GM18517 (cell line): Measurements from ENCODE around the gene RHD.
"Not testable (repeated sequence)": the region's sequence is repeated elsewhere in the genome, so short reads cannot be mapped to it uniquely, and the experiment has no call there.

Experiments used
- ATAC-seq: cut with Tn5 transposase; IDR thresholded peaks from one replicate; pipeline ENCODE4 v1.9.1; 2021; ENCODE audit warnings: mild to moderate bottlenecking, moderate library complexity; ENCODE audit not compliant: unreplicated experiment

RHD gene

DNA sequence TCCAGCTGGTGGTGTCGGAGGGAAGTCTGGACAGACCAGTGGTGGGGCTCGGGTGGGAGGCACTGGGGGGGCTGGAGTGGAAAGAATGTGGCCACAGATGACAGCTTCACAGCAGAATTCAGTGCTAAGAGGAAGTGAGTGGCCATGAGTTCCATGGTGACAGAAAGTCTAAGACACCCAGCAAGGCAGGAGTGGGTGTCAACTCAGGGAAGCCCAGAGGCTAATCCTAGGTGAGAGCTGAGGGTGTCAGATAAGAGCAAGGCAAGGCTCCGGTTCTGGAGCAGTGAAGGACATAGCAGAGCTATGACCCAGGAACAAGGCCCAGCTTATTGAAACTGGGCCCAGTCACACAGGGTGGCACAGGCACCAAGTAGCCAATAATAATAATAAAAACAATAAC lies 30.0 kb downstream of the RHD start:
- ATAC-seq, result not testable (repeated sequence)

DNA sequence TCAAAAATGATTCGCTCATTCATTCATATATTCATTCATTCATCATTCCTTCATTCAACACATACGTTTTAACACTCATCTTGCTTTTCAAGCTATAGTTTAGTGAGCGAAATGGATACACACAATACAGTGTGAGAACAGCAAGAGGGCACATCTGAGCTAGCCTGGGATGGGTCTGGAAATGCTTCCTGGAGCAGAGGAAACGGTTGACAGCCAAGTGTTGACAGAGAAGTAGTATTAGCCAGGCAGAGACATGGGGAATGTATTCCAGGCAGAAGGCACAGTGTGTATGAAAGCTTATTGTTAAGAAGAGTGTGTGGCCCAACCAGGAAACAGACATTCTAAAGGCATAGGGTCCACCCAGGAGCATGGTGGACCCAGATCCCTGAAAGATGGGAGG lies 32.6 kb downstream of the RHD start:
- not testable (repeated sequence) for ATAC-seq

DNA sequence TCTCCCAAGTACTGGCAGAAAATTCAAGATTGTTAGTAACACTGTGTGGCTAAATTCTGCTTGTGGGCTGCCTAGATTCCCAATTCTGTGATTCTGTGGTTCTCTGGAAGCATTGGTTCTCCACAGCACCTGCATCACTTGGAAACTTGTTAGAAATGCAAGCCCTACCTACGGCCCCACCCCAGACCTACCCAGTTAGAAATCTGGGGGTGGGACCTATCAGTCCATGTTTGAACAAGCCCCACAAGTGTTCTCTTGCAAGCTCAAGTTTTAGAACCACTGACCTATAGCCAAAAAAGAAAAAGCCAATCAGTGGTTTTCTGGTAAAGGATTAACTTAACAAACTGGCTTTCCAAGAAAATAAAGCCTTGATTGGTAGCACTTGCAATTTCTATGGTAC lies 35.9 kb downstream of the RHD start:
- not testable (repeated sequence) for ATAC-seq

DNA sequence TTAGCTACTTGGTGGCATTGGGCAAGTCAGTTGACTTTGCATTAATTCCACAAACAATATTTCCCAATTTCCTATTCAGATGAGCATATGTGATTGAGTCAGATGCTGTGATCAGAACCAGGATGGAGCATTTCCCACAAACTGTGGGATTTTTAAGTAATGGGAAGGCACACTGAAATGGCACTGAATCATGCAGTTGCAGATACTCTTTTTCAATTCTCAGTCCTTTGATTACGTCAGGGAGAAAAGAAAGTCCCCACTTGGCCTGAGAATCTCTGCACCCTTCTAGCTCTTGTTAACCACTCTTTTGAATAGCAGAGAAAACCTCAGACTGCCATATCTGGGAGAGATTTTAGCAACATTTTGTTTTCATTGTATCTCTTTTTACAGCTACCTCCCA lies 36.8 kb downstream of the RHD start:
- not testable (repeated sequence) for ATAC-seq

DNA sequence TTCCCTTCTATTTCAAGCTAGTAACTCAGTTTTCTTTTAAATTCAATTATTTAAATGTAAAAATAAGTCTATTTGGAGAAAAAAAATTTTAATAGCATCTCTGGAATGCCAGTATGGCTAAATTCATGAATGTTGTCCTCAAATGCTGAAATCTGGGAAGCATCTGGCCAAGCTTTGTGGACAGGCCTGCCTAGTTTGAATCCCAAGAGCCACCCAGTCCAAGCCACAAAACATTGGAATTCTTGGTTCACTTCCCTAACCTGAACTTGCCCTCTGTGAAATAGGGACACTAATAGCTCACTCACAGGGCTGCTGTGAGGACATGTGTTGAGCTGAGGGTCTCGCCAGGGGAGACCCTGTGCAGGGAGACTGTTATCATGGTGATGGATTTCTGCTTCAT lies 37.2 kb downstream of the RHD start:
- ATAC-seq, result not testable (repeated sequence)

DNA sequence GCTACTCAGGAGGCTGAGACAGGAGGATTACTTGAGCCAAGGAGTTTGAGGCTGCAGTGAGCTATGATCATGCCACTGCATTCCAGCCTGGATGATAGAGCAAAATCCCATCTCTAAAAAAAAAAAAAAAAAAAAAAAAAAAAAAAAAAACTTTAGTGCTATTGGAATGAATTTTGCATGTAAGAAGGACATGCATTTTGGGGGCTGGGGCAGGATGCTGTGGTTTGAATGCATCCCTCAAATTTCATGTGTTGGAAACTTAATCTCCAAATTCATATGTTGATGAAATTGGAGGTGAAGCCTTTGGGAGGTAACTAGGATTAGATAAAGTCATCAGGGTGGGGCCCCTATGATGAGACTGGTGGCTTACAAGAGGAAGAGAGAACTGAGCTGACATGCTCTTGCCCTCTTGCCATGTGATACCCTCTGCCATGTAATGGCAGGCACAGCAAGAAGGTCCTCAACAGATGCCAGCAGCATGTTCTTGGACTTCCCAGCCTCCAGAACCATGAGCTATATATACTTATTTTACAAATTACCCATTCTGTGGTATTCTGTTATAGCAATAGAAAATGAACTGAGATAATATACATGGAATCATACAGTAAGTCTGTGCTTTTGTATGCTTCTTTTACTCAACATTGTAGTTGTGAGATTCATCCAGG lies 40.6 kb downstream of the RHD start:
- not testable (repeated sequence) for ATAC-seq

DNA sequence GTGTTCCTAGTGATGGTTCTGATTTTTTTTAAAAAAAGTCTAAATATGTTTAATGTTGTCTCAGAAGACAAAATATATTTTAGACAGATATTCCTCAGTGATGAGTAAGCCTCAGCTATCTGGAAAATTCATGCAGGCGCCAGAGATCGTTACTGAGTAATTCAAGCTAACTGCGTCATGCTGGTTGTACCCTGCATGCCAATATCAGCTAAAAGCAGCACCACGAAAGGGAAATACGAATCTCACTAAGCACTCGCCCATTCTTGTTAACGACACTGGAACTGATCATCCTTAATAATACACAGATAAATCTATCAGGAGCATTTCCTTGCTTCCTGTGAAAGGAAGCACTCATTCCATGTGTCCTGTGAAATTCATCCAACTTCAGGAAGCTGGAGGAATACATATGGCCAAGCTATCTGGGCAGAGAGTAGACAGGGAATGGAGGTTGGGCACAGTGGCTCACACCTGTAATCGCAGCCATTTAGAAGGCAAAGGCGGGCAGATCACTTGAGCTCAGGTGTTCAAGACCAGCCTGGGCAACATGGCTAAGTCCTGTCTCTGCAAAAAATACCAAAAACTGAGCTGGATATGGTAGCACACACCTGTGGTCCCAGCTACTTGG lies 48.1 kb downstream of the RHD start:
- not testable (repeated sequence) for ATAC-seq

DNA sequence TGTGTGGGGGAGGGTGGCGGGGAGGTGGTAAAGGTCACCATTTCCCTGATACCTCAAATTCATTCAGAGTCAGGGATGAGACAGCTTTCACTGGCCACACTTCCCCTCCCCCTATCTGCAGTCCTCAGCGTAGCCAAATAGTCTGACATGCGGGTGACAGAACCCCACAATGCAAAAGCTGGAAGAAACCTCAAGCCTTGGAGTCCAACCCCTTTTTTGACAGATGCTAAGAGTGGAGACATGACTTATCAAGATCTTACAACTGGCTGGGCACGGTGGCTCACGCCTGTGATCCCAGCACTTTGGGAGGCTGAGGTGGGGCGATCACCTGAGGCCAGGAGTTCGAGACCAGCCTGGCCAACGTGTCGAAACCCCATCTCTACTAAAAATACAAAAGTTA lies 49.8 kb downstream of the RHD start:
- ATAC-seq, result not testable (repeated sequence)

DNA sequence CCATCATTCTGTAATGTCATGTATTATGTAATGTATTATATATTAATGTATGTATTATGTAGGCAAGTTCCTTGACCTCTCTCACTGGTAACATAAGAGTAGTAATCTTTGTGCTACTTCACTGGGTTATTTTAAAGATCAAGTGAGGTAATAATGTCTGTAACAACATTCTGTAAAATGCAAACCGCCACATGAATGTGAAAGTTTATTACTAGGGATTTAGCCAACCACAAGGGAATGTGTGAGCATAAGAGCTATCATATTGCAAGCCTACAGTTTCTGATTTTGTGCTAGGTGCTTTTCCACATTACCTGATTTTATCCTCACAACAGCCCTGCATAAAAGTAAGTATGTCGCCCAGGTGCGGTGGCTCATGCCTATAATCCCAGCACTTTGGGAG lies 52.1 kb downstream of the RHD start:
- ATAC-seq, result not testable (repeated sequence)

DNA sequence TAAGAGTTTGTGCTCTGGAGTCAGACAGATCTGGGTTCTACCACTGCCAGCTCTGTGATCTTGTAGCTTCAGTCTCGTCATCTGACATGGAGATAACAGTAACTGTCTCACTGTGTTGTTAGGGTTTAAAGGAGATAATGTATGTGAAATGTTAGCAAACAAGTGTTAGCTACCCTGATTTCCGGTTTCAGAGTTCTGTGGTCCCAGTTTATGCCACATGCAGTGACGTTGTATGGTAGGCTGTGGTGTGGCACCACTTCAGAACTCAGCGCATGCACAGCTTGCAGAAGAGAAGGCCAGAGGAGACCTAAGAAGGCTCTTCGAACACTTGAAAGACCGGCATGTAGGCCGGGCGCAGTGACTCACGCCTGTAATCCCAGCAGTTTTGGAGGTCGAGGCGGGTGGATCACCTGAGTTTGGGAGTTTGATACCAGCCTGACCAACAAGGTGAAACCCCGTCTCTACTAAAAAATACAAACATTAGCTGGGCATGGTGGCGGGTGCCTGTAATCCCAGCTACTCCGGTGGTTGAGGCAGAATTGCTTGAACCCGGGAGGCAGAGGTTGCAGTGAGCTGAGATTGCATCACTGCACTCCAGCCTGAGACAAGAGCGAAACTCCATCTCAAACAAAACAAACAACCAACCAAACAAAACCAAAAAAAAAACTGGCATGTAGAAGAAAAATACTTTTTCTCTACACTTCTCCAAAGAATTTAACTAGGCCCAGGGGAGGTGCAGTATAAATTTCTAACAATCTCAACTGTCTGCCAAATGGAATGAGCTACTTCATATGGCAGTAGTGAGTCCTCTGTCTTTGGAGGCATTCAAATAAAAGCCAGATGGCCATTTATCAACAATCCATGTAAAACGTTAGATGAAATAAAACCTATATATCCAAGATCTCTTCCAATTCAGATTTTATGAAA lies 55.8 kb downstream of the RHD start:
- ATAC-seq, result not testable (repeated sequence)

DNA sequence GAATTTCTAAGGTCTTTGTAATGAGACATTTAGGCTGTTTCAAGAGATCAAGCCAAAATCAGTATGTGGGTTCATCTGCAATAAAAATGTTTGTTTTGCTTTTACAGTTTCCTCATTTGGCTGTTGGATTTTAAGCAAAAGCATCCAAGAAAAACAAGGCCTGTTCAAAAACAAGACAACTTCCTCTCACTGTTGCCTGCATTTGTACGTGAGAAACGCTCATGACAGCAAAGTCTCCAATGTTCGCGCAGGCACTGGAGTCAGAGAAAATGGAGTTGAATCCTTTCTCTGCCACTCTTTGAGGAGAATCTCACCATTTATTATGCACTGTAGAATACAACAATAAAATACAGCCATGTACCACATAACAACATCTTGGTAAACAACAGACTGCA lies 56.5 kb downstream of the RHD start:
- ATAC-seq, result not testable (repeated sequence)

DNA sequence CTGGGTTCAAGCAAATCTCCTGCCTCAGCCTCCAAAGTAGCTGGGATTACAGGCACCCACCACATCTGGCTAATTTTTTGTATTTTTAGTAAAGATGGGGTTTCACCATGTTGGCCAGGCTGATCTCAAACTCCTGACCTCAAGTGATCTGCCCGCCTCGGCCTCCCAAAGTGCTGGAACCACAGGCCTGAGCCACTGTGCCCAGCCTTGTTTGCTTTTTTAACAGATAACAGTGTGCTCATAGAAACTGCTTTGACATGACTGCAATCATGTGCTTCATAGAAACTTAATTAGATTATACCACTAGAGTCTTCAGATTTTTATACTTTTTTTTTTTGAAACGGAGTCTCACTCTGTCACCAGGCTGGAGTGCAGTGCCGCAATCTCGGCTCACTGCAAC lies 57.0 kb downstream of the RHD start:
- not testable (repeated sequence) for ATAC-seq

DNA sequence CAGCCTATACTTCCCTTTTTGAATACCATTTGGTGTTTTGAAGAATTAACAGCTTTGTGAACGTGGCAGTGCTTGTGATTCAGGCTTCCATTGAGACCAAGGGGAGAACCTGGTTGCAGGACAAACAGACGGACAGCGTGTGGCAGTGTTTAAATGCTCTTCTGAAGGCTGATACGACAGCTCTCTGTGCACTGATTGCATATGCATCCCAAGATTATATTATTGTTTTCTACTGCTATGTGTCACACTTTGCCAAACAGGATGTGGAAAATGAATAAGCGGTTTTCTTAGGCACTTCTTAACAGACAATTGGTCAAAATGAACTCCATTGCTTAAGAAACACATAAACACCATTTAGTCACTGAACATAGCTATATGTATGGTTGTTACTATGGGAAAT lies 57.6 kb downstream of the RHD start:
- not testable (repeated sequence) for ATAC-seq

DNA sequence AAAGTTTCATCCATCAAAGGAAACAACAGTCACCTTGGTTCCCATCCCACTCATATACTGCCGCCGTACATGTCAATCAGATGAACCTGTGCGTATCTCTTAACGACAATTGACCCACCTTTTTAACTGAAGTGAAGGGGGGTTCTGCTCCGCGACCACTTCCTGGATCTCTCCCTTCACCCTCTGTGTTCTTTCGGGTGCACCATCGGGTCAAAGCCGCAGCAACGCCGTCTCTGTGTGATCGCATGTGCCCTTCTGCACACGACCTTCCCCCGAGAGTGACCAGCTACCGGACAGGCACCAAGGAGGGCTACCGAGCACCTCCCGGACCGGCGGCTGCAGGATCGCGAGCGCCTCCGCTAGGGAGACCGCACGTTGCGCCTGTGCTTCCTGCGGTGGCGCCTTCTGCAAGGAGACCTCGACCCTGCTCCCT lies 64.6 kb downstream of the RHD start:
- not testable (repeated sequence) for ATAC-seq

DNA sequence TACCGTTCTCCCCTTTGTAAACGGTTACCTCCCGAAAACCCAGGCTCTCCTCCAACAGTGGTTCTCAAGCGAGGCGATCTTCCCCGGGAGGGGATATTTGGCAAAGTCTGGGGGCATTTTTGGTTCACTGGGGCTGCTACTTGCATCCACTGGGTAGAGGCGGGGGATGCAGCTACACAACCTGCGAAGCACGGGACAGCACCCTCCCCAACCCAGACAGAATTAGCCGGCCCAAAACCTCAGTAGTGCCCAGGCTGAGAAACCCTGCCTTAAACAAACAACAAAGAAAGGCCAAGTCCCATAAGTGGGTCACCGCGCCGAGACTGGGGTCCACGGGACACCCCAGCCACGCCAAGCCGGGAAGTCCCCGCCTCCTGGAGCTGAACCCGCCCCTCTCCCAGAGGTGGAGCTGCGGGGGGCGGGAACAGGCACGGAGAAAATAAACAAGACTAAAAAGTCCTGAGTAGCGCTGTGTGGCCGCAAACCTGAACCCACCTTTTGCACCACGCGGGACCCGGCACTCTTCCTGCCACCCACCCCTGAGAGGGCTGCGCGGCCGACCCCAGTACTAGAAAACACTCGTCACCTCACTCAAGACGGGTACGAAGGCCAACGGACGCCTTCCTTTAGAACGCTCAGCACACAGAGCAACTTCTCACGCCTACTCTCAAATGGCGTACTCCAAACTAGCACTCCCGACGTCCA lies 65.3 kb downstream of the RHD start:
- ATAC-seq, result peak; percentile 58

DNA sequence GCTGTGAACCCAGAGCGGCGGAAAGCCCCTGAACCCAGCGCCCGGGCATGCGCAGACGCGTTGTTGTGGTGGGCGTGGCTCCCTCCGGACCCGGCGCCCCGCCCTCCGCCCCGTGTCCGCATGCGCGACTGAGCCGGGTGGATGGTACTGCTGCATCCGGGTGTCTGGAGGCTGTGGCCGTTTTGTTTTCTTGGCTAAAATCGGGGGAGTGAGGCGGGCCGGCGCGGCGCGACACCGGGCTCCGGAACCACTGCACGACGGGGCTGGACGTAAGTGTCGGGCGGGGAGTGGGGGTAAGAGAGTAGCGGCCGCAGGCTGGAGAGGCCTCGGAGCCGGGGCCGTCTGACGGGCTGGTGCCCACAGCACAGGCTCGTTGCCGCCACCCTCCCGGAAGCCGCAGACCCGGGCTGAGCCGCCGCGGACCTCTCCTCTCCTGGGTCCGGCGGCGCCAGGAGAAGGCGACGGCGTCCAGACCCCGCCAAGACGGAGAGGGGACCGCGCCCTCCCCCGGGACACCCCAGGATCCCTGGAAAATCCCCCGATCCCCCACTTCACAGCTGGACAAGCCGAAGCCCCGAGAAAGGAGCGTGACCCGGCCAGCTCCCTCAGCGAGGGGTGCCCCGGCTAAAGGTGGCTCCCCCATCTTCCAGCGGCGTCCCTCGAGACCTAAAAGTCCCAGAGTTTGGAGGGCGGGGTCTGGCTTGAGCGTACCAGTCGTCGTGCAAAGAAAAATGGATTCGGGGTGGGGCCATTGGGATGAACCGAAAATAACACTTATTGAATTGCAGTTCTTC lies 66.1 kb downstream of the RHD start, which contains the start of gene TMEM50A:
Gene TMEM50A, plus strand, starts transcription at position 147 of the 794 bp plus-strand sequence. CDS start 2,153 bp downstream, outside the sequence.
- peak; percentile 37 for ATAC-seq

DNA sequence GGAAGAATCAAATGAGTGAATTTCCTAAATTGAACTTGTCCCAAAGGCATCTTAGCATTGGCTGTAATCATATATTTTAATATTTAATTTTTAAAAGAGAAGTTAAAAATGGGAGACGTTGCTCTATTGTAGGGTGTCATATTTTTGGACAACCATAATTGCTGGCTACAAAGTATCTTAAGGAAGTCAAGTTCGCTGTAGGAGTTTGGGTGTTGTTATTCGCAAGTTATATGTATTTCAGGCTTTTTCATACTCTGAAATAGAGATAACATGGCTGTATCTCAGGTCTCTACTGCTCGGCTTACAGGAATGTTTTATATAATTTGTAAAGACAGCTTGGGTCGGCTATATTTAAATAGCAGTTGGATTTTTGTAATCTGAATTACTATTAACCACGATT lies 66.7 kb downstream of the RHD start:
- ATAC-seq, result no peak

DNA sequence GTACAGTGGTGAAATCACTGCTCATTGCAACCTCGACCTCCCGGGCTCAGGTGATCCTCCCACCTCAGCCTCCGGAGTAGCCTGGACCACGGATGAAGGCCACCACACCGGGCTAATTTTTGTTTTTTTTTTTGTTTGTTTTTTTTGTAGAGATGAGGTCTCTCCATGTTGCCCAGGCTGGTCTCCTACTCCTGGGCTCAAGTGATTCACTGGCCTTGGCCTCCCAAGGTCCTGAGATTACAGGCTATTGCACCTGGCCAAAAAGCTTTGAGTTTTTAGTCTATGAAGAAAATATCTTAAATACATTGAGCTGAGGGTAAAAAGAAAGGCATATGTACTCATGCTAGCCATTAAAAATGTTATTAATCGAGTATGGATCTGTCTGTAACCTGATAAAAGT lies 69.4 kb downstream of the RHD start:
- no peak for ATAC-seq

DNA sequence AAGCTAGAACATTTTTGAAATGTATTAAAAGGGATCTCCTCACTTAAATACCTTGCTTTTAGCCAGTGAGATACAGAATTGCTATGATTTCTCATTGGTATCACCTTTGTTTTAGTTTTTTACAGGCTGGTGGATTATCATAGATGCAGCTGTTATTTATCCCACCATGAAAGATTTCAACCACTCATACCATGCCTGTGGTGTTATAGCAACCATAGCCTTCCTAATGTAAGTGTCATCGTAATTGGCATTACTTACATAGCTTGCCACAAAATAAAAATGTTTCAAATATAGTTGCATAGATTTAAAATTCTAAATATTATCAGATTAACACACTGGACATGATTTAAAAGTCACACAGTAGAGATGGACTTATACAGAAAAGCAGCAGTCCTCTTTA lies 70.5 kb downstream of the RHD start:
- no peak for ATAC-seq

DNA sequence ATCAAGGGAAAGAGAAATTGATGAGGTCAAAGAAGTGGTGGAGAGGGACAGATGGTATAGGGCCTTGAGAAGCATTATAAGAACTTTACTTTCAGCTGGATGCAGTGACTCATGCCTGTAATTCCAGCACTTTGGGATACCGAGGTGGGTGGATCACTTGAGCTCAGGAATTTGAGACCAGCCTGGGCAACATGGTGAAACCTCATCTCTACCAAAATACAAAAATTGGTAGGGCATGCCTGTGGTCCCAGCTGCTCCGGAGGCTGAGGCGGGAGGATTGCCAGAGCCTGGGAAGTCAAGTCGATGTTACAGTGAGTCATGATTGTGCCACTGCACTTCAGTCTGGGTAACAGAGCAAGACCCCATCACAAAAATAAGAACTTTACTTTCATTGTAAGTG lies 71.6 kb downstream of the RHD start:
- no peak for ATAC-seq
